GM21723 (cell line): ENCODE measurements around the gene CCDC87.
"Not testable (repeated sequence)": the region's sequence is repeated elsewhere in the genome, so short reads cannot be mapped to it uniquely, and the experiment has no call there.

Experiments used
- ATAC-seq: cut with Tn5 transposase; IDR thresholded peaks from one replicate; pipeline ENCODE4 v1.9.1; 2021; ENCODE audit warnings: mild to moderate bottlenecking, moderate library complexity; ENCODE audit not compliant: unreplicated experiment

CCDC87 gene

GRCh38 chr11:66556086-66556485, 36.8 kb downstream of the CCDC87 start:
- no peak for ATAC-seq

GRCh38 chr11:66555416-66555815, 37.4 kb downstream of the CCDC87 start:
- ATAC-seq: no peak

- ATAC-seq: no peak
Observed at GRCh38 chr11:66554602-66555001, 38.3 kb downstream of the CCDC87 start.

- ATAC-seq: no peak
Observed at GRCh38 chr11:66550887-66551286, 42.0 kb downstream of the CCDC87 start.

- no peak for ATAC-seq
Observed at GRCh38 chr11:66549696-66550095, 43.2 kb downstream of the CCDC87 start.

GRCh38 chr11:66548774-66549630, 43.9 kb downstream of the CCDC87 start:
- no peak for ATAC-seq

GRCh38 chr11:66548041-66548440, 44.8 kb downstream of the CCDC87 start:
- no peak for ATAC-seq

- no peak for ATAC-seq
Observed at GRCh38 chr11:66547662-66548009, 45.2 kb downstream of the CCDC87 start.

GRCh38 chr11:66546966-66547661, 45.7 kb downstream of the CCDC87 start:
- no peak for ATAC-seq

GRCh38 chr11:66546368-66546965, 46.4 kb downstream of the CCDC87 start, which contains the start of gene ACTN3:
TSS of gene ACTN3 (plus strand) at chr11:66546903. CDS start at chr11:66546938, 35 bp downstream.
- ATAC-seq: peak; percentile 3

- peak; percentile 83 for ATAC-seq
Observed at GRCh38 chr11:66545701-66546367, 47.0 kb downstream of the CCDC87 start, which contains the start of gene ZDHHC24. TSS of gene ZDHHC24 (minus strand) at chr11:66546048. CDS start at chr11:66546003, 45 bp downstream.

GRCh38 chr11:66544952-66545351, 47.9 kb downstream of the CCDC87 start:
- not testable (repeated sequence) for ATAC-seq

- no peak for ATAC-seq
Observed at GRCh38 chr11:66543263-66544107, 49.4 kb downstream of the CCDC87 start.

- no peak for ATAC-seq
Observed at GRCh38 chr11:66542362-66542761, 50.5 kb downstream of the CCDC87 start.

- ATAC-seq: no peak
Observed at GRCh38 chr11:66541892-66542291, 51.0 kb downstream of the CCDC87 start.

GRCh38 chr11:66540598-66540997, 52.3 kb downstream of the CCDC87 start:
- not testable (repeated sequence) for ATAC-seq
